Breast epithelium (tissue), 3 donors: Measurements from ENCODE around the gene PPIP5K2.

Experiments used
- CTCF ChIP-seq, 3 donors: fragments of 450-650 bp; IDR thresholded peaks; one replicate each; pipeline ENCODE4 v1.5.1; 2016 to 2017; ENCODE audit warnings: antibody characterized with exemption in 3 of 3, mild to moderate bottlenecking in 3 of 3, moderate library complexity in 3 of 3
- POLR2A ChIP-seq: fragments of 450-650 bp; IDR thresholded peaks from one replicate; pipeline ENCODE4 v1.6.1; 2016; ENCODE audit warnings: antibody characterized with exemption, mild to moderate bottlenecking, moderate library complexity
- POLR2AphosphoS5 ChIP-seq, 3 donors: sonication (generic); formaldehyde crosslinking; IDR thresholded peaks; one replicate each; pipeline ENCODE4 v1.6.1; 2017; ENCODE audit warnings: antibody characterized with exemption in 3 of 3

GRCh38 chr5:103138202-103138690 lies 18.1 kb downstream of the PPIP5K2 start:
- TF ChIP-seq CTCF (IDR thresholded peaks at IDR 0.05) (no peak), POLR2A (no peak), POLR2AphosphoS5 (IDR thresholded peaks at IDR 0.05) (no peak)
